Activated B cell treated with CpG ODN at 0.5 μM for 24 hours (primary cell): Measurements from ENCODE around the gene DGKA. TPM values are rescaled to one million over a fixed set of nuclear protein-coding genes. Genes with fewer than 3 reads are reported as not detected.
A peak's percentile ranks its signal among the peaks of the same experiment; 100 is the strongest.

Experiments
- ATAC-seq: fragments of 200-7000 bp; cut with Tn5 transposase; one replicate; pipeline ENCODE4 v1.10.0; 2021; ENCODE audit warnings: low read depth, mild to moderate bottlenecking, moderate library complexity
- CTCF ChIA-PET: fragments of 350-600 bp; sonication (Branson Sonifier 250); formaldehyde crosslinking; loops from one replicate; lab custom pipeline; 2021; ENCODE audit warnings: antibody characterized with exemption; lab: Charles Lee
- POLR2A ChIA-PET: fragments of 350-600 bp; sonication (Branson Sonifier 250); formaldehyde crosslinking; loops from one replicate; lab custom pipeline; 2021; ENCODE audit warnings: antibody characterized with exemption; lab: Charles Lee
- DNase-seq: peaks from one replicate; pipeline ENCODE4 v3.0.0; 2022
- H3K27ac Mint-ChIP-seq: one replicate; pipeline ENCODE4 v1.8.0; 2020; ENCODE audit warnings: mixed read lengths
- H3K27me3 Mint-ChIP-seq: one replicate; pipeline ENCODE4 v1.8.0; 2021; ENCODE audit warnings: mixed read lengths
- H3K36me3 Mint-ChIP-seq: one replicate; pipeline ENCODE4 v1.8.0; 2021; ENCODE audit warnings: low read depth, mixed read lengths
- H3K4me1 Mint-ChIP-seq: one replicate; pipeline ENCODE4 v1.8.0; 2021; ENCODE audit warnings: mixed read lengths
- H3K4me3 Mint-ChIP-seq: one replicate; pipeline ENCODE4 v1.8.0; 2020; ENCODE audit warnings: mild to moderate bottlenecking, mixed read lengths
- H3K9me3 Mint-ChIP-seq: one replicate; pipeline ENCODE4 v1.8.0; 2020; ENCODE audit warnings: mixed read lengths
- CTCF ChIP-seq: fragments of 200-600 bp; IDR thresholded peaks from one replicate; pipeline ENCODE4 v1.8.0; 2022; ENCODE audit warnings: antibody characterized with exemption, mild to moderate bottlenecking
- intact Hi-C: fragments of 100-400 bp; cut with micrococcal nuclease; formaldehyde crosslinking; loops from one replicate; pipeline ENCODE4 v1.15.1; 2024
- total RNA-seq: library from RNA; stranded (reverse); gene quantifications from 2 replicates; pipeline ENCODE4 v1.2.3, GENCODE V29; 2022

Gene DGKA
- total RNA-seq, 1 donor from 2014 or later, result 95.9 TPM

- Mint-ChIP-seq H3K9me3 (no peaks in the 10 kb centered on the region), H3K4me1 (peaks cover 69% of the 10 kb centered on the region), H3K36me3 (peaks cover 43% of the 10 kb centered on the region), H3K4me3 (peak overlapping the region; percentile 92), H3K27ac (peak overlapping the region; percentile 98), H3K27me3 (no peaks in the 10 kb centered on the region)
- no peak for TF ChIP-seq CTCF
- intact Hi-C loops, result loop anchor here (1.0 to 2.0 kb wide), 2 partner anchors 42 to 75 kb away; no protein-coding TSS in a partner anchor
- ATAC-seq (no peak), DNase-seq (no peak)
- CTCF ChIA-PET, result interaction anchor here (0.7 to 5.7 kb wide), 5 partner anchors 9 to 207 kb away, joined by 3 to 33 read pairs (median 5); partner anchors contain the start of gene RAB5B
- POLR2A ChIA-PET, result interaction anchor here (0.6 to 6.8 kb wide), 10 partner anchors 9 to 1063 kb away, joined by 3 to 69 read pairs (median 8); partner anchors contain the start of genes DNAJC14, ORMDL2, RAB5B and SARNP
Measured at GRCh38 chr12:55931317-55931779, 386 bp downstream of the DGKA start.

- no peak for ATAC-seq
- H3K27ac Mint-ChIP-seq, result peak overlapping the region; percentile 98
- no peaks in the 10 kb centered on the region for H3K27me3 Mint-ChIP-seq
- CTCF ChIA-PET, result interaction anchor here (0.7 to 5.7 kb wide), 5 partner anchors 8 to 207 kb away, joined by 3 to 33 read pairs (median 3); partner anchors contain the start of genes ORMDL2, RAB5B and SARNP
- peak overlapping the region; percentile 92 for H3K4me3 Mint-ChIP-seq
- TF ChIP-seq CTCF, result no peak
- peaks cover 44% of the 10 kb centered on the region for H3K36me3 Mint-ChIP-seq
- H3K4me1 Mint-ChIP-seq, result peaks cover 65% of the 10 kb centered on the region
- intact Hi-C loops, result loop anchor here (1.0 to 2.0 kb wide), 2 partner anchors 41 to 75 kb away; no protein-coding TSS in a partner anchor
- POLR2A ChIA-PET, result interaction anchor here (0.6 to 6.8 kb wide), 9 partner anchors 8 to 1062 kb away, joined by 3 to 69 read pairs (median 6); partner anchors contain the start of genes DNAJC14, ORMDL2, RAB5B and SARNP
- peak; percentile 44 for DNase-seq
- H3K9me3 Mint-ChIP-seq, result no peaks in the 10 kb centered on the region
Measured at GRCh38 chr12:55931780-55932550, 1.0 kb downstream of the DGKA start.

- Mint-ChIP-seq H3K27ac (peak overlapping the region; percentile 98), H3K4me3 (peak overlapping the region; percentile 92), H3K36me3 (peaks cover 45% of the 10 kb centered on the region), H3K9me3 (no peaks in the 10 kb centered on the region), H3K4me1 (peaks cover 65% of the 10 kb centered on the region), H3K27me3 (no peaks in the 10 kb centered on the region)
- DNase-seq (peak; percentile 27), ATAC-seq (peak; percentile 42)
- CTCF ChIA-PET, result interaction anchor here (1.2 to 5.7 kb wide), 2 partner anchors 115 to 194 kb away, joined by 3 to 33 read pairs; partner anchors contain the start of genes ORMDL2 and SARNP
- POLR2A ChIA-PET, result interaction anchor here (1.2 to 6.8 kb wide), 6 partner anchors 42 to 184 kb away, joined by 5 to 69 read pairs (median 12); partner anchors contain the start of genes DNAJC14, ORMDL2, RAB5B and SARNP
- intact Hi-C loops, result no loop called here
- TF ChIP-seq CTCF, result no peak
Measured at GRCh38 chr12:55932551-55932910, 1.6 kb downstream of the DGKA start.

GRCh38 chr12:55933169-55933798 lies 2.3 kb downstream of the DGKA start:
- Mint-ChIP-seq H3K36me3 (peaks cover 48% of the 10 kb centered on the region), H3K4me3 (peak overlapping the region; percentile 92), H3K9me3 (no peaks in the 10 kb centered on the region), H3K27ac (peak overlapping the region; percentile 98), H3K27me3 (no peaks in the 10 kb centered on the region), H3K4me1 (peaks cover 60% of the 10 kb centered on the region)
- TF ChIP-seq CTCF, result no peak
- intact Hi-C loops, result no loop called here
- ChIA-PET POLR2A (interaction anchor here (0.6 to 3.2 kb wide), 4 partner anchors 29 to 115 kb away, joined by 4 to 19 read pairs (median 12); partner anchors contain the start of genes DNAJC14, ORMDL2, RAB5B and SARNP), CTCF (interaction anchor here (0.5 to 5.7 kb wide), 3 partner anchors 116 to 199 kb away, joined by 3 to 33 read pairs (median 4); partner anchors contain the start of genes ORMDL2 and SARNP)
- ATAC-seq (no peak), DNase-seq (no peak)
